ENCODE data around the gene MCTP2.

MCTP2 gene

GRCh38 chr15:94398001-94398400 lies 166.6 kb downstream of the MCTP2 start:
- DNase-seq (ENCODE audit: low read depth, low spot score): no peak
- in situ Hi-C loops (cut with HindIII; ENCODE audit: low sequenced_read_pairs): no loop called here
- TF ChIP-seq CTCF (IDR thresholded peaks at IDR 0.05; ENCODE audit: low read depth, low read length): no peak
- no peak overlapping the region for H3K4me3 ChIP-seq (ENCODE audit: low read depth, low read length)

GRCh38 chr15:94400526-94401298 lies 169.4 kb downstream of the MCTP2 start:
- in situ Hi-C loops (cut with HindIII; ENCODE audit: low sequenced_read_pairs): no loop called here
- no peak for DNase-seq (ENCODE audit: low read depth, low spot score)
- no peak overlapping the region for H3K4me3 ChIP-seq (ENCODE audit: low read depth, low read length)
- TF ChIP-seq CTCF (IDR thresholded peaks at IDR 0.05; ENCODE audit: low read depth, low read length): no peak

- no peak for DNase-seq (ENCODE audit: low read depth, low spot score)
- no peak overlapping the region for H3K4me3 ChIP-seq (ENCODE audit: low read depth, low read length)
- in situ Hi-C loops (cut with HindIII; ENCODE audit: low sequenced_read_pairs): no loop called here
- TF ChIP-seq CTCF (IDR thresholded peaks at IDR 0.05; ENCODE audit: low read depth, low read length): no peak
Measured at GRCh38 chr15:94403331-94403730, 172.0 kb downstream of the MCTP2 start.

- no peak overlapping the region for H3K4me3 ChIP-seq (ENCODE audit: low read depth, low read length)
- TF ChIP-seq CTCF (IDR thresholded peaks at IDR 0.05; ENCODE audit: low read depth, low read length): no peak
- DNase-seq (ENCODE audit: low read depth, low spot score): no peak
- in situ Hi-C loops (cut with HindIII; ENCODE audit: low sequenced_read_pairs): no loop called here
Measured at GRCh38 chr15:94404733-94405283, 173.4 kb downstream of the MCTP2 start.

GRCh38 chr15:94411285-94411684 lies 179.9 kb downstream of the MCTP2 start:
- DNase-seq (ENCODE audit: low read depth, low spot score): no peak
- TF ChIP-seq CTCF (IDR thresholded peaks at IDR 0.05; ENCODE audit: low read depth, low read length): no peak
- H3K4me3 ChIP-seq (ENCODE audit: low read depth, low read length): no peak overlapping the region
- in situ Hi-C loops (cut with HindIII; ENCODE audit: low sequenced_read_pairs): no loop called here

- no peak for TF ChIP-seq CTCF (IDR thresholded peaks at IDR 0.05; ENCODE audit: low read depth, low read length)
- DNase-seq (ENCODE audit: low read depth, low spot score): no peak
- in situ Hi-C loops (cut with HindIII; ENCODE audit: low sequenced_read_pairs): no loop called here
- H3K4me3 ChIP-seq (ENCODE audit: low read depth, low read length): no peak overlapping the region
Measured at GRCh38 chr15:94411846-94412245, 180.5 kb downstream of the MCTP2 start.

All from astrocyte of the spinal cord (primary cell).